Measurements from ENCODE around the gene ZNF816.
"Not testable (repeated sequence)": the region's sequence is repeated elsewhere in the genome, so short reads cannot be mapped to it uniquely, and the experiment has no call there.

- TF ChIP-seq HDAC2 (IDR thresholded peaks at IDR 0.05; ENCODE audit: borderline replicate concordance in 1 of 2, low read depth in 2 of 2, low read length in 2 of 2); CTCF (IDR thresholded peaks at IDR 0.05; ENCODE audit: control extremely low read depth in 1 of 3, insufficient read depth in 1 of 3, low read depth in 1 of 3, low read length in 3 of 3); MAX (IDR thresholded peaks at IDR 0.05); POLR2AphosphoS5 (IDR thresholded peaks at IDR 0.05; ENCODE audit: low read depth, low read length); RBBP5 (IDR thresholded peaks at IDR 0.05; ENCODE audit: borderline replicate concordance, low read depth, low read length); TAF1 (IDR thresholded peaks at IDR 0.05; ENCODE audit: low read depth, low read length); CBX5 (IDR thresholded peaks at IDR 0.05; ENCODE audit: low read depth, low read length): not testable (repeated sequence)
Observed at GRCh38 chr19:52944703-52945493, 17.8 kb downstream of the ZNF816 start.

Data from H1 (cell line).